ENCODE measurements around the gene C12orf54.

DNA sequence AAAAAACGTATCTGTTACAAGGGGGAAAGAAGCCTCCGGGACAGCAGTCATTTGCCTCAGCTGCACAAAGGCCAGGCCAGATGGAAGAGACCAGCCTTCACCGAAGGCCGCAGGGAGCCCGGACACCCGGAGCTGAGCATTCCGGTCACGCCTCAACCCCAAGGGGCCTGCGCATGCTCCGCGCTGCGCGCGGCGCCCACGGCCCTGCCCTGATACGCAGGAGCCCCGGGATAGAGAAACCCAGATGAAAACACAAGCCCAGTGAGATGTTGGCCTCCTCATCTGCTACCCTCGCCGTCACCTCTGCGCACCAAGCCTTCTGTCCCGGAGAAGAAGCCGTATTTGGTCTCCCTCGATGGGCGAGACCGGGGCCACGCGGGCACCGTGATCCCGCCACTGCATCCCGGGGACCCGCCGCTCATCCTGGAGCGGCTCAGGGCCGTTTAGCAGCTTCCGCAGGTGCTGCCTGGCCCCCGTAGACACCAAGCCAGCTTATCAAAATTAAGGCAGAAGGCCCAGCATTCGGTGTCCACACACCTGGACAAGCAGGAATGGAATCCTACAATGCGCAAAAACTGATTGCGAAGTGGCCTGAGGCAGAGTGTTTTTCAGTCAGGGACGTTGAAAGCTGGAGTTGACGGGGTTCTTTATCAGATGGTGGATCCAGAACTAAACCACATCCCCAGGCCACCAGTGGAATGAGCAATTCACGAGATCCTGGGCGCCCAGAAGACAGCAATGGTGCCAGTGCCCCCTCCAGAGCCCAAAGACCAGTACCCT is 45.8 kb downstream of the C12orf54 start:
- TF ChIP-seq POLR2A (IDR thresholded peaks at IDR 0.05): no peak
- TF ChIP-seq, protein P1, sequence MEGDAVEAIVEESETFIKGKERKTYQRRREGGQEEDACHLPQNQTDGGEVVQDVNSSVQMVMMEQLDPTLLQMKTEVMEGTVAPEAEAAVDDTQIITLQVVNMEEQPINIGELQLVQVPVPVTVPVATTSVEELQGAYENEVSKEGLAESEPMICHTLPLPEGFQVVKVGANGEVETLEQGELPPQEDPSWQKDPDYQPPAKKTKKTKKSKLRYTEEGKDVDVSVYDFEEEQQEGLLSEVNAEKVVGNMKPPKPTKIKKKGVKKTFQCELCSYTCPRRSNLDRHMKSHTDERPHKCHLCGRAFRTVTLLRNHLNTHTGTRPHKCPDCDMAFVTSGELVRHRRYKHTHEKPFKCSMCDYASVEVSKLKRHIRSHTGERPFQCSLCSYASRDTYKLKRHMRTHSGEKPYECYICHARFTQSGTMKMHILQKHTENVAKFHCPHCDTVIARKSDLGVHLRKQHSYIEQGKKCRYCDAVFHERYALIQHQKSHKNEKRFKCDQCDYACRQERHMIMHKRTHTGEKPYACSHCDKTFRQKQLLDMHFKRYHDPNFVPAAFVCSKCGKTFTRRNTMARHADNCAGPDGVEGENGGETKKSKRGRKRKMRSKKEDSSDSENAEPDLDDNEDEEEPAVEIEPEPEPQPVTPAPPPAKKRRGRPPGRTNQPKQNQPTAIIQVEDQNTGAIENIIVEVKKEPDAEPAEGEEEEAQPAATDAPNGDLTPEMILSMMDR (IDR thresholded peaks at IDR 0.05): no peak

Data from vagina (tissue), 2 donors.